H1 (cell line): ENCODE results near the gene ABCC10. TPM values are rescaled to one million over a fixed set of nuclear protein-coding genes. Genes with fewer than 3 reads are reported as not detected.

Source experiments
- CBX5 ChIP-seq: fragments of 300-800, 300-1000 bp; sonication (generic); IDR thresholded peaks from 2 replicates; pipeline ENCODE4 v1.7.1; 2016; ENCODE audit warnings: antibody characterized with exemption, low read length, low read depth
- RNF2 ChIP-seq: fragments of 200-900, 300-1000 bp; sonication (generic); IDR thresholded peaks from 2 replicates; pipeline ENCODE4 v1.7.1; 2016; ENCODE audit warnings: borderline replicate concordance, low read depth, mild to moderate bottlenecking, antibody characterized with exemption, low read length; ENCODE audit not compliant: poor library complexity, severe bottlenecking; ENCODE audit errors: missing control alignments
- SIRT6 ChIP-seq: IDR thresholded peaks from one replicate; pipeline ENCODE4 v1.7.1; 2012; ENCODE audit warnings: low read length, inconsistent platforms
- SP1 ChIP-seq: IDR thresholded peaks from 2 replicates; pipeline ENCODE4 v1.6.1; 2011; ENCODE audit warnings: low read depth, low read length
- polyA plus RNA-seq, 7 experiments: library from polyadenylated mRNA; depleted of rRNA in 3 of 7; stranded (reverse) in 5 of 7; unstranded in 2 of 7; fragments of >200 nt in 5 of 7; fragments of 200-250 nt in 2 of 7; gene quantifications; 1 replicate in 5 of 7; 2 replicates in 1 of 7; 4 replicates in 1 of 7; pipeline versions ENCODE4 v1.2.1 to v1.2.3, GENCODE V29; 2011 to 2013; ENCODE audit warnings: missing spikeins in 2 of 7, mixed read lengths in 2 of 7
- total RNA-seq: library from RNA; stranded (reverse); fragmentation: NEBNext Ultra II Directional; extraction: Animal tissue kit (Norgen Biotek cat#: 25700); gene quantifications from 2 replicates; pipeline ENCODE4 v1.2.1, GENCODE V29; 2021

Gene ABCC10
- total and polyA plus RNA-seq, 2 of the 8 experiments (the other 6 are each of a cell fraction or from before 2014, with no cell fraction given): 15.5 to 24.6 TPM

- no peak for TF ChIP-seq SIRT6
- TF ChIP-seq SP1: no peak
- TF ChIP-seq RNF2: no peak
- TF ChIP-seq CBX5: no peak
- TF ChIP-seq, all 59 proteins: peak for 0
Observed at GRCh38 chr6:43394982-43395381, 32.4 kb upstream of the ABCC10 start (continued).
